ENCODE results near the gene CRTAC1.
A peak's percentile ranks its signal among the peaks of the same experiment; 100 is the strongest.
"Not testable (repeated sequence)": the region's sequence is repeated elsewhere in the genome, so short reads cannot be mapped to it uniquely, and the experiment has no call there.

The CRTAC1 gene

GRCh38 chr10:97869091-97870042 is 161.1 kb downstream of the CRTAC1 start:
- DNase-seq (ENCODE audit: low spot score), result peak; percentile 41

- no peak for DNase-seq (ENCODE audit: low spot score)
Observed at GRCh38 chr10:97868134-97868685, 162.2 kb downstream of the CRTAC1 start.

- no peak for DNase-seq (ENCODE audit: low spot score)
Observed at GRCh38 chr10:97867220-97867800, 163.1 kb downstream of the CRTAC1 start.

GRCh38 chr10:97866524-97867219 is 163.7 kb downstream of the CRTAC1 start:
- no peak for DNase-seq (ENCODE audit: low spot score)

GRCh38 chr10:97865488-97865887 is 164.9 kb downstream of the CRTAC1 start:
- no peak for DNase-seq (ENCODE audit: low spot score)

- DNase-seq (ENCODE audit: low spot score), result no peak
Observed at GRCh38 chr10:97863808-97864207, 166.6 kb downstream of the CRTAC1 start.

GRCh38 chr10:97861924-97862323 is 168.5 kb downstream of the CRTAC1 start:
- no peak for DNase-seq (ENCODE audit: low spot score)

- DNase-seq (ENCODE audit: low spot score), result no peak
Observed at GRCh38 chr10:97861097-97861750, 169.2 kb downstream of the CRTAC1 start.

- DNase-seq (ENCODE audit: low spot score), result no peak
Observed at GRCh38 chr10:97858001-97858439, 172.4 kb downstream of the CRTAC1 start.

- no peak for DNase-seq (ENCODE audit: low spot score)
Observed at GRCh38 chr10:97854743-97855142, 175.7 kb downstream of the CRTAC1 start.

- DNase-seq (ENCODE audit: low spot score), result no peak
Observed at GRCh38 chr10:97852840-97853405, 177.5 kb downstream of the CRTAC1 start.

GRCh38 chr10:97852277-97852676 is 178.1 kb downstream of the CRTAC1 start:
- DNase-seq (ENCODE audit: low spot score), result no peak

GRCh38 chr10:97851341-97852001 is 178.9 kb downstream of the CRTAC1 start:
- no peak for DNase-seq (ENCODE audit: low spot score)

GRCh38 chr10:97850446-97850845 is 180.0 kb downstream of the CRTAC1 start:
- no peak for DNase-seq (ENCODE audit: low spot score)

- no peak for DNase-seq (ENCODE audit: low spot score)
Observed at GRCh38 chr10:97849687-97850402, 180.6 kb downstream of the CRTAC1 start, which contains the start of gene GOLGA7B. TSS of gene GOLGA7B (plus strand) at chr10:97849843. CDS start at chr10:97850304, 461 bp downstream.

GRCh38 chr10:97849103-97849686 is 181.2 kb downstream of the CRTAC1 start:
- DNase-seq (ENCODE audit: low spot score), result no peak

- DNase-seq (ENCODE audit: low spot score), result no peak
Observed at GRCh38 chr10:97844678-97845077, 185.7 kb downstream of the CRTAC1 start.

- DNase-seq (ENCODE audit: low spot score), result not testable (repeated sequence)
Observed at GRCh38 chr10:97843972-97844371, 186.4 kb downstream of the CRTAC1 start.

GRCh38 chr10:97843281-97843671 is 187.1 kb downstream of the CRTAC1 start:
- no peak for DNase-seq (ENCODE audit: low spot score)
